SH-SY5Y (cell line): Measurements from ENCODE around the gene CTNS.

Source experiments
- GATA2 ChIP-seq: IDR thresholded peaks from 2 replicates; pipeline ENCODE4 v1.6.1; 2011; ENCODE audit warnings: mild to moderate bottlenecking, low read depth, low read length
- GATA3 ChIP-seq: IDR thresholded peaks from 2 replicates; pipeline ENCODE4 v1.6.1; 2011; ENCODE audit warnings: low read depth, mild to moderate bottlenecking, low read length, moderate library complexity

GRCh38 chr17:3704931-3705717 is 68.6 kb downstream of the CTNS start:
- no peak for TF ChIP-seq GATA2
- TF ChIP-seq GATA3, result no peak
